Tibial nerve (tissue), 3 donors: ENCODE measurements around the gene POLR2F.

Experiments
- POLR2A ChIP-seq, 2 donors: fragments of 450-650 bp; IDR thresholded peaks; one replicate each; pipeline ENCODE4 v1.6.1; 2017; ENCODE audit warnings: antibody characterized with exemption in 2 of 2, mild to moderate bottlenecking in 2 of 2, moderate library complexity in 2 of 2
- TF ChIP-seq, protein P1 (sequence below), 5 experiments: fragments of 200-600 bp in 3 of 5; fragments of 450-650 bp in 2 of 5; sonication (generic) in 3 of 5; IDR thresholded peaks; one replicate each; pipeline ENCODE4 v1.5.1; 2016 to 2019; ENCODE audit warnings: antibody characterized with exemption in 5 of 5, mild to moderate bottlenecking in 3 of 5, moderate library complexity in 2 of 5

GRCh38 chr22:38007330-38007902, 53.9 kb downstream of the POLR2F start:
- TF ChIP-seq, protein P1, sequence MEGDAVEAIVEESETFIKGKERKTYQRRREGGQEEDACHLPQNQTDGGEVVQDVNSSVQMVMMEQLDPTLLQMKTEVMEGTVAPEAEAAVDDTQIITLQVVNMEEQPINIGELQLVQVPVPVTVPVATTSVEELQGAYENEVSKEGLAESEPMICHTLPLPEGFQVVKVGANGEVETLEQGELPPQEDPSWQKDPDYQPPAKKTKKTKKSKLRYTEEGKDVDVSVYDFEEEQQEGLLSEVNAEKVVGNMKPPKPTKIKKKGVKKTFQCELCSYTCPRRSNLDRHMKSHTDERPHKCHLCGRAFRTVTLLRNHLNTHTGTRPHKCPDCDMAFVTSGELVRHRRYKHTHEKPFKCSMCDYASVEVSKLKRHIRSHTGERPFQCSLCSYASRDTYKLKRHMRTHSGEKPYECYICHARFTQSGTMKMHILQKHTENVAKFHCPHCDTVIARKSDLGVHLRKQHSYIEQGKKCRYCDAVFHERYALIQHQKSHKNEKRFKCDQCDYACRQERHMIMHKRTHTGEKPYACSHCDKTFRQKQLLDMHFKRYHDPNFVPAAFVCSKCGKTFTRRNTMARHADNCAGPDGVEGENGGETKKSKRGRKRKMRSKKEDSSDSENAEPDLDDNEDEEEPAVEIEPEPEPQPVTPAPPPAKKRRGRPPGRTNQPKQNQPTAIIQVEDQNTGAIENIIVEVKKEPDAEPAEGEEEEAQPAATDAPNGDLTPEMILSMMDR (IDR thresholded peaks at IDR 0.05) = no peak
- no peak for TF ChIP-seq POLR2A (IDR thresholded peaks at IDR 0.05)
